Activated T-cell treated with anti-CD3 and anti-CD28 coated beads, Interleukin-2, amount 50 U/mL, for 24 hours (primary cell): ENCODE data around the gene IQSEC3.
"Not testable (repeated sequence)": the region's sequence is repeated elsewhere in the genome, so short reads cannot be mapped to it uniquely, and the experiment has no call there.

Experiments
- DNase-seq: peaks from one replicate; pipeline ENCODE4 v3.0.0-alpha.2; 2020
- H3K27ac Mint-ChIP-seq: 2 replicates; pipeline ENCODE4 v1.8.0; 2020; ENCODE audit warnings: mild to moderate bottlenecking, mixed read lengths
- H3K27me3 Mint-ChIP-seq: 2 replicates; pipeline ENCODE4 v1.8.0; 2020; ENCODE audit warnings: mixed read lengths
- H3K36me3 Mint-ChIP-seq: 2 replicates; pipeline ENCODE4 v1.8.0; 2020; ENCODE audit warnings: low read depth, mixed read lengths
- H3K4me1 Mint-ChIP-seq: 2 replicates; pipeline ENCODE4 v1.8.0; 2020; ENCODE audit warnings: low read depth, mixed read lengths
- H3K4me3 Mint-ChIP-seq: 2 replicates; pipeline ENCODE4 v1.8.0; 2020; ENCODE audit warnings: mild to moderate bottlenecking, moderate library complexity, mixed read lengths
- H3K9me3 Mint-ChIP-seq: 2 replicates; pipeline ENCODE4 v1.8.0; 2020; ENCODE audit warnings: mixed read lengths

Gene IQSEC3

DNA sequence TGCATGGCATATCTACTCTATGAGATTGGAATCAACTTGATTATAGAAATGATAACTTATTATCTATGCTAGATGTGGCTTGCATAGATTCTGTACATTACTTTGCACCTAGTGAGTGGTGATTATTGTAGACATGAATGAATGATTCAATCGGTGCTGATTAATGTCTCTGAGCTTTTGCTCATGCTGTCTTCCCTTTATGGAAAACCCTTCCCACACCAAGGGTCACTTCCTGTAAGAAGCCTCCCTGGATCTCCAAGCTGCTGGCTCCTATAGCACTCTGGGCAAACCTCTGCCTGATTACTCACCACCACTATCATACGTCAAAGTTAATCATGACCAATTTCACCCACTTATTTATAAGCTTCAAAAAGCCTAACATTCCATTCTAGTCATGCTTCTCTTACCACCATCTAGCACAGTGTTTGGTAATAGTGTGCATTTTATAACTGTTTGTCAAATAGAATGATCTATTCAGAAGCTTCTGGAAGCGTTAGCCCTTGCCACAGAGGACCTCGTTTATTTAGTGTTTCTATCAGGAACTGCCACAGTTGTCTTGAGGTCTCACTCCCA lies 990 bp upstream of the IQSEC3 start:
- not testable (repeated sequence) for H3K4me3 Mint-ChIP-seq, H3K9me3 Mint-ChIP-seq, DNase-seq, H3K36me3 Mint-ChIP-seq, H3K4me1 Mint-ChIP-seq, H3K27ac Mint-ChIP-seq
- peaks cover 53% of the 10 kb centered on the region for H3K27me3 Mint-ChIP-seq

DNA sequence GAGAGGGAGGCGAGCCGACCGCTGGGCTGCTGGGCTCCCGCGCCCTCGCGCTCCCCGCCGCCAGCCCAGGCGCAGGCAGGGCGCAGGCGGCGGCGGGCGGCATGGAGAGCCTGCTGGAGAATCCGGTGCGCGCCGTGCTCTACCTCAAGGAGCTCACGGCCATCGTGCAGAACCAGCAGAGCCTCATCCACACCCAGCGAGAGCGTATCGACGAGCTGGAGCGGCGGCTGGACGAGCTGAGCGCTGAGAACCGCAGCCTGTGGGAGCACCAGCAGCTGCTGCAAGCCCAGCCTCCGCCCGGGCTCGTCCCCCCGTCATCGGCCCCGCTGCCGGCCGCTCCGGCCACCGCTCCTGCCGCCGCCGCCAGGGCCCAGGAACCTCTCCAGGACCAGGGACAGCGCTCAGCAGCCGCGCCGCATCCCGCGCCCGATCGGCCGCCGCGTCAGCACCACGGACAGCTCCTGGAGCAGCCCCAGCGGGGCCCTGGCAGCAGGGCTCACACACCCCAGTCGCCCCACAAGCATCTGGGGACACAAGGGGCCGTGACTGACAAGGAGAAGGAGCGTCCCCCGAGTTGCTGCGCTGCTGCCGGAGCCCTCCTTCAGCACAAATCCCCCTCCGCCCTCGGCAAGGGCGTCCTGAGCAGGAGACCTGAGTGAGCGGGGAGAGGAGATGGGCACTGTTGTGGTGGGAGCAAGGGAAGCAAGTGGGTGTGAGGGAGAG lies 376 bp downstream of the IQSEC3 start:
- not testable (repeated sequence) for H3K9me3 Mint-ChIP-seq, H3K27ac Mint-ChIP-seq, H3K4me3 Mint-ChIP-seq, H3K36me3 Mint-ChIP-seq, H3K4me1 Mint-ChIP-seq
- peaks cover 51% of the 10 kb centered on the region for H3K27me3 Mint-ChIP-seq
- peak; percentile 52 for DNase-seq

DNA sequence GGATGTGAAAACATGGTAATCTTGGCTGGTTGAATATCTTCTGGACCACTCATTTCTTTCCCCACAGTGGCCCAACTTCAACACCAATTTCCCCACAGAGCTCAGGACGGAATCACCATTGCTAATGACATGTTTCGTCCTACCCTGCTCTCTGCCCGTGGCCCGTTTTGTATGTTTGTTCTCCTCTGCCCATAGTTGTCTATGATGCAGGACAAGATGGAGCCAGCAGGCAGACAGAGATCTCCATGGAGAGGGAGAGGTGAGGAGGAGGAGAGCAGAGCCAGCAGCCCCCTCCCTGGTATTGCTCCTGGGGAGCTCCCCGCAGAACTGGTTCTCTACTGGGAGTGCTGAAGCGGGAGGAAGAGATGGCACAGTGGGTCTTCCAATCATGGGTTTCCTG lies 3.1 kb downstream of the IQSEC3 start:
- H3K36me3 Mint-ChIP-seq, H3K4me1 Mint-ChIP-seq, H3K9me3 Mint-ChIP-seq, H3K4me3 Mint-ChIP-seq, H3K27ac Mint-ChIP-seq, DNase-seq: not testable (repeated sequence)
- peaks cover 52% of the 10 kb centered on the region for H3K27me3 Mint-ChIP-seq

DNA sequence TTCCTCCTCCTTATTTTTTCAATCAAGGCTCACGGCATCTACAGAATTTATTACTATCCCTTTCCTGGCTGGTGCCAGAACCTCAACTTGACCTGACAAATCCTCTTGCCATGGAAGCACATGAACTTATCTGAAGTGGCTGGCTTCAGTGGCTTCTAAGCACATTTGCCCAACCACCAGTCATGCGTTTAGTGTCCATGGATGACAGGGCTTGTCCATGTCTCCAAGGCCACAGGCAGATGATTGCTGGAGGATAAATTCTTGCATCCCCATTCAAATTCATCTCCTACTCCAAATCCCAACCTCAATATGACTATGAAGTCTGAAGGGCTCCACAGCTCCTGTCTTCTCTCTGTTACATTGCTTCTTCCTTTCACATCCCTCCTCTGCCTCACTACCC lies 4.0 kb downstream of the IQSEC3 start:
- not testable (repeated sequence) for H3K36me3 Mint-ChIP-seq, H3K27ac Mint-ChIP-seq, H3K9me3 Mint-ChIP-seq, H3K4me3 Mint-ChIP-seq, DNase-seq, H3K4me1 Mint-ChIP-seq
- H3K27me3 Mint-ChIP-seq, result peaks cover 50% of the 10 kb centered on the region

DNA sequence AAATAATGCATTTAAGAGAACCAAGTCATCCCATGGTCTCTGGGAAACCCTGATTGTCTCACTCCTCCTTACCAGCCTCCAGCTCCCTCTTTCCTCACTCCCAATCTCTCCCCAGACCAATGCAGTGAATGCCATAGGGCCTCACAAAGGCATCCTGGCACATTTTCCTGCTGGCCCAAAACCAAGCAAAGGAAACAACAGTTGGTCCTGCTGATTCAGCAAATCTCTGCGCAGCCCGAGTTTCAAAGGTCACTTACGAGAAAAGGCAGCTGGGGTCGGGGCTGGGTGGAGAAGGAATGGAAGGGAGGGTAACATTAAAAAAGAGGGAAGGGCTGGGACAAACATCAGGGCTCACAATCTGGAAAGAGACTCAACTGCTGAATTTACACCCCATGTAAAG lies 5.5 kb downstream of the IQSEC3 start:
- not testable (repeated sequence) for H3K36me3 Mint-ChIP-seq, H3K4me3 Mint-ChIP-seq, H3K27ac Mint-ChIP-seq, DNase-seq, H3K9me3 Mint-ChIP-seq, H3K4me1 Mint-ChIP-seq
- peaks cover 58% of the 10 kb centered on the region for H3K27me3 Mint-ChIP-seq

DNA sequence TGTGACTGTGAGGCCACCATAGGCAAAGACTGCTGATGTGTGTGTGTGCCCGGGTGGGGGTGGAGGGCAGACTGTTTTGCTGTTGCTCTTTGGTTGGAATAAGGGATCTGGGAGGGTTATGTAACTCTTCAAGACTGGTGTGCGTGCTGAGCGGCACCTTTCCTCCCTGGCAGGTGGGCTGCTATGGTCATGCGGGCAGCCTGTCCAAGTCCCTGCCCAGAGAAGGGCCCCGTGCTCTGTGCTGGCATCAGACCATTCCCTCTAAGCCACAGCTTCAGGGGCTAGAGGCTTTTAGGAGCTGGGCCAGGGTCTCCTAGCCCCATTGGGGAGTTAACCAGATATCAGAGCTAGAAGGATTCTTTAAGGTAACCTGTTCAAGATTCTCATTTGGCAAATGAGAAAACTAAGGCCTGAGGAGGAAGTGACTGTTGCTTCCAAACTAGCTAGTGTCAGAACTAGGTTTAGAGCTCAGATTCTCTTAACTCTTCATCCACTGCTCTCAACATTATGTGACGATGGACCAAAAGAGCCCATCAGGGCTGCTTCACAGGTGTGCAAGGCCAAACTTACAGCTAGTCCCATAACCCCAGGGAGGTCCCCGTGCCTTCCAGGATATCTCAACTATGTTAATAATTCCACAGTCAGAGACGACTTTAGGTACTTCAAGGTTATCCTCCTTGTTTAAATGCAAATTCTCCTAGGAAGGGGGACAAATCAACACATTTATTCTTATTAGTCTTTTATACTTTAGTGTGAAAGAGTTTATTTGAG lies 8.0 kb downstream of the IQSEC3 start:
- H3K27ac Mint-ChIP-seq, H3K9me3 Mint-ChIP-seq, H3K4me3 Mint-ChIP-seq, DNase-seq, H3K36me3 Mint-ChIP-seq, H3K4me1 Mint-ChIP-seq: not testable (repeated sequence)
- H3K27me3 Mint-ChIP-seq, result peaks cover 57% of the 10 kb centered on the region

DNA sequence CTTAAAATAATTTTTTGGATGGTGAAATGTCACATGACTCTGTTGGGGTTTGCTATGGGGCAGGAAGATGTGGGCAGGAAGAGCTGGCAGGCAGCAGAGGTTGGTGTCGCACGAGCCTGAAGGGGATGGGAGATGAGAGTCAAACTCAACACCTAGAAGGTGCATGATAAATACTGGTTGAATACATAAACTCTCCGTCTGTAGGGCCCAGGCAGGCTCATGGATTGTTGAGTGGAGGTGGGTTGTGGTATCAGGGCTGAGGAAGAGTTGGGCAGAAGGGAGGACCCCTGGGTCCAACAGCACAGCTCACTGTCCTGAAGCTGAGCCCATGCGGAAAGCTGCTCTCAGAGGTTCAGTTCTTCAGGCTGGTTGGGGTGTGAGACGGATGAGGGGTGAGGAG lies 9.0 kb downstream of the IQSEC3 start:
- not testable (repeated sequence) for H3K36me3 Mint-ChIP-seq, H3K4me1 Mint-ChIP-seq, H3K4me3 Mint-ChIP-seq, H3K27ac Mint-ChIP-seq, DNase-seq, H3K9me3 Mint-ChIP-seq
- H3K27me3 Mint-ChIP-seq, result peaks cover 57% of the 10 kb centered on the region

DNA sequence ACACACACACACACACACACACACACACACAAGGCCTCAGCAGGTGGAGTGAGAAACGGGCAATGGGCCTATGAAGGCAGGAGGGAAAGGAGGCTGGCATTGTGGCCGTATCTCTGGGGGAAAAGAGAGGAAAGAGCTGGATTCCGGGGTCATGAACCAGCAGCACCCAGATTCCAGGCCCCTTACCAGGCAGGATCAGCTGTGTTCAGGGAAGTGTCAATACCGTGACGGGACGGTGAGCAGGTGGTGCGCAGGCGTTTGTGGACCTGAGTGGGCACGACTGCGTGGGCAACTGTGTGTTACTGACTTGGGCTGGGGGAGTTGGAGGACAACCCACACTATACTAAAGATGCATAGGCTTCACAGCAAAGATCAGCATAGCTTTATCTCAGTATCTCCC lies 9.5 kb downstream of the IQSEC3 start:
- peaks cover 57% of the 10 kb centered on the region for H3K27me3 Mint-ChIP-seq
- not testable (repeated sequence) for DNase-seq, H3K9me3 Mint-ChIP-seq, H3K4me3 Mint-ChIP-seq, H3K36me3 Mint-ChIP-seq, H3K4me1 Mint-ChIP-seq, H3K27ac Mint-ChIP-seq

DNA sequence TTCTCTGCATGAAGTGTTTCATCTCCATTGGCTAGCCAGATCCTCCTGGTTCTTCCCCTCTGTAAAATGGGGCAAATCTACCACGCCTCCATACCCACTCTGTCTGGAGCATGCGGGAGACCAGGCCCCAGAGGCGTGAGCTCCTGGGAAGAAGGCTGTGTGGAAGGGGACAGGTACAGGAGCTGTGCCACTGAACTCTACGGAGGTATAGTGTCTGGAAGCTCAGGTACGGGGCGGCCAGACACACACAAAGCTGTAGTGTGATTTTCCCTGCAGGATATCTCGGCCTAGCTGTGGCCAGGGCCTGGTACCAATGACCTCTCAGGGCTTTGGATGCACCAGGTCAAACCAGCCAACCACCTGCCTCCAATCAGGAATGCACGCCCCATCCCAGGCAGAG lies 10.0 kb downstream of the IQSEC3 start:
- DNase-seq, H3K4me1 Mint-ChIP-seq, H3K4me3 Mint-ChIP-seq, H3K27ac Mint-ChIP-seq, H3K36me3 Mint-ChIP-seq, H3K9me3 Mint-ChIP-seq: not testable (repeated sequence)
- peaks cover 60% of the 10 kb centered on the region for H3K27me3 Mint-ChIP-seq

DNA sequence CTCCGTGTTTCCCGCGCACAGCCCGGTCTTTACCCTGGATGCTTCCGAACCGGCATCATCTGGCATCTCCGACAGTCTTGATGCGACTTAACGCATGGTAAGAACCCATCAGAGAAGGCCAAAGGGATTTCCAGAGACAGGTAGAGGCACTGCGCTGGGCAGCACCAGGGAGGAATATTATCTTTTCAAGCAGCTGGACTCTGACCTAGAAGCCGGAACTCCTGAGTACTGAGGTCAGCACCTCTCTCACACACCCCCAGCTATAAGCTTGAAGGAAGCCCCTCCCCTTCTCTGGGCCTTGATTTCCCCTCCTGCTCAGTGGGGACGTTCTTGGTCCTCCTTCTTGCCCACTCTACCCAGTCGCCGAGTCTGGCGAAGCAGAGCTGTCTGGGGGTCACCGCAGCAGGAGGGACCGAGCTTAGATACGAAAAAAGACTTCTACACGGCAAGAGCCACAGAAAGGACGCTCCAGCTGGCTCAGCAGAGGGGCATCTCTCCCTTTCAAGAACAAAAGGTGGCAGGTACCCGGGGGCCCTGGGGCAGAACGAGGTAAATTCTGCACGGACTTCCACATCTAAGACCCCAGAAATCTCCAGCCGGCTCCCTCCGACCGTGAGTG lies 10.6 kb downstream of the IQSEC3 start:
- not testable (repeated sequence) for H3K4me1 Mint-ChIP-seq, DNase-seq, H3K4me3 Mint-ChIP-seq, H3K36me3 Mint-ChIP-seq, H3K9me3 Mint-ChIP-seq, H3K27ac Mint-ChIP-seq
- peaks cover 58% of the 10 kb centered on the region for H3K27me3 Mint-ChIP-seq

DNA sequence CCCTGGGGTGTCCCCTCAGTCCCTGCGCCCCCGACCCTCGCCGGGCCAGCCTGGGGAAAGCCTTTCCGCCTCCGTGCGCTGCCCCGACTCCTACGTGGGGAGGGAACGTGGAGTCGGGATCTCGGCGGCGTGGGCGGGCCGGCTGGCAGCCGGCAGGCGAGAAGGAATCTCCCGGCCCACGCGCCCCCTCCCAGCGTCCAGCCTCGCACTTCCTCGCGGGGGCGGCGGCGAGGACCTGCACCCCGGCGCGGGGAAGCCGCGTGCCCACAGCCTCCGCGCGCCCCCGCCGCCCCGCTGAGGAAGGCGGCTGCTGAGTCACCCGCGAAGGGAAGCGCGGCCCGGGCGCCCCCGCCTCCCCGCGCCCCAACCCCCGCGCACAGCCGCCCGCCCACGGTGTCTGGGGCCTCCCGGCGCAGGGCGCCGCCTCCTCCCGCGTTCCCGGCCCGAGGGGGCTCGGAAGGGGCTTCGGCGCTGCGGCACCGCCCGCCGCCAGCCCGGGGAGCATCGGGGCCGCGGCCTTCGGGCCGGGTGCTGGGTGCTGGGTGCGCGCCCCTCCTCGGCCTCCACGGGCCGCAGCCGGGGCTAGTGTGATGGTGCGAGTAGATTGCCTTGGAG lies 11.3 kb downstream of the IQSEC3 start:
- not testable (repeated sequence) for H3K4me3 Mint-ChIP-seq, H3K36me3 Mint-ChIP-seq, DNase-seq, H3K9me3 Mint-ChIP-seq, H3K4me1 Mint-ChIP-seq, H3K27ac Mint-ChIP-seq
- H3K27me3 Mint-ChIP-seq, result peaks cover 59% of the 10 kb centered on the region

DNA sequence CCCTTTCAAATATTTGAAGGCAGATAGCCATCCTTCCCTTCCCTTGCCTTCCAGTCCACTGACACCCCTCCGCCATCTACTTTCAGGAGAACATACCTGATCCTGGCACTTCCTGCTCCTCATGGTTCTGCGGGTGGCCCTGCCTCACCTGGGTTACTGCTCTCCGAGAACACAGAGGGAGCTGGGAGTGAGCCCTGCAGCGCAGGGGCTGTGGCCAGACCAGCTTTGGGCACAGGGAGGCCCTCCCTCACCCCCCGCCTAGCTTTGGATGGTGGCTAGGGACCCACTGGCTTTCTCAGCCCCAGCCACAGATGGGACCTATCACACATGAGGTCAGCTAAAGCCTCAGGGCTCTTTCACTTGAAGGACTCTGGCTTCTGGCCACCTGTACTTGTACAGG lies 12.4 kb downstream of the IQSEC3 start:
- Mint-ChIP-seq H3K9me3 (no peaks in the 10 kb centered on the region), H3K36me3 (no peaks in the 10 kb centered on the region), H3K27ac (no peak overlapping the region), H3K4me1 (peaks cover 1% of the 10 kb centered on the region), H3K27me3 (peaks cover 62% of the 10 kb centered on the region), H3K4me3 (no peak overlapping the region)
- DNase-seq, result no peak

DNA sequence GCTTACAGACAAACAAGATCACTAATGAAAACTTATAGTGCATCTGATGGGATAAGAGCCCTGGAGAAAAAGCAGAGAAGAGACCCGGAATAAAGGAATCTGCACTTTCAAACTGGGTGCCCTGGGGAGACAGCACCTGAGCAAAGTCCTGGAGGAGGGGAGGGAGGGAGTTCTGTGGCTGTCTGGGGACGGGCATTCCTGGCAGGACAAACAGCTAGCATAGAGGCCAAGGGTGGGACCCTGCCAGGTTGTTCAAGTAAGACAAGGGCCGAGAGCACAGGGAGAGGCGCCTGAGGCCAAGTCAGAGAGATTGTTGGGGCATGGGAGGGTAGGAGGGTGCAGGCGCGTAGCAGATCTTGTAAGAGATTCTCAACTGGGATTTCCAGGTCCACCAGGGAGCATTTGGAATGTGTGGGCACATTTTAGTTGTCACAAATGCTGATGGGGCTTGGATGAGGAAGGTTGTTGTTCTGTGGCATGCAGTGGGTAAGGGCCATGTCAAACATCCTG lies 14.2 kb downstream of the IQSEC3 start:
- H3K9me3 Mint-ChIP-seq, result no peaks in the 10 kb centered on the region
- peaks cover 54% of the 10 kb centered on the region for H3K27me3 Mint-ChIP-seq
- no peak overlapping the region for H3K4me3 Mint-ChIP-seq
- DNase-seq, result no peak
- no peaks in the 10 kb centered on the region for H3K36me3 Mint-ChIP-seq
- peaks cover 1% of the 10 kb centered on the region for H3K4me1 Mint-ChIP-seq
- H3K27ac Mint-ChIP-seq, result no peak overlapping the region

DNA sequence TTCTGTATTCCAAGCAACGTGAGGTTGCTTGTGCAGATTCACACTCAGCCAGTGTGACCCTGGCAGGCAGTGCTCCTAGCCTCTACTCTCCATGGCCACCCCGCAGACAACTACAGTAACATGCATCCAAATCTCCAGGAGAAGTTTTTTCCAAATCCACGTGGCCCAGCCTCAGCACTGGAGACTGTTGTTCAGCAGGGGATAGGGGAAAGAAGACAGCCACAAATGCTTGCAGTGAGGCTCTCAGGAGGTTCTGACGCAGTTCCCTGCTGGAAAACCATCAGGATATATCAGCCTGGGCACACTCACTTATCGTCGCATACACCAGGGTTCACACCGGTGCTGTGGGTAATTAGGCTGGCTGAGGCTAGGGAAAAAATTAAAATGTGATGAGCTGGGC lies 16.2 kb downstream of the IQSEC3 start:
- no peak overlapping the region for H3K27ac Mint-ChIP-seq
- DNase-seq, result no peak
- H3K36me3 Mint-ChIP-seq, result no peaks in the 10 kb centered on the region
- H3K9me3 Mint-ChIP-seq, result no peaks in the 10 kb centered on the region
- peaks cover 1% of the 10 kb centered on the region for H3K4me1 Mint-ChIP-seq
- no peak overlapping the region for H3K4me3 Mint-ChIP-seq
- peaks cover 40% of the 10 kb centered on the region for H3K27me3 Mint-ChIP-seq
